HG02870 (cell line): Measurements from ENCODE around the gene ZNF141.
A peak's percentile ranks its signal among the peaks of the same experiment; 100 is the strongest.
"Not testable (repeated sequence)": the region's sequence is repeated elsewhere in the genome, so short reads cannot be mapped to it uniquely, and the experiment has no call there.

Experiments
- ATAC-seq: cut with Tn5 transposase; IDR thresholded peaks from one replicate; pipeline ENCODE4 v1.9.1; 2021; ENCODE audit warnings: mild to moderate bottlenecking, moderate library complexity; ENCODE audit not compliant: unreplicated experiment

The ZNF141 gene

DNA sequence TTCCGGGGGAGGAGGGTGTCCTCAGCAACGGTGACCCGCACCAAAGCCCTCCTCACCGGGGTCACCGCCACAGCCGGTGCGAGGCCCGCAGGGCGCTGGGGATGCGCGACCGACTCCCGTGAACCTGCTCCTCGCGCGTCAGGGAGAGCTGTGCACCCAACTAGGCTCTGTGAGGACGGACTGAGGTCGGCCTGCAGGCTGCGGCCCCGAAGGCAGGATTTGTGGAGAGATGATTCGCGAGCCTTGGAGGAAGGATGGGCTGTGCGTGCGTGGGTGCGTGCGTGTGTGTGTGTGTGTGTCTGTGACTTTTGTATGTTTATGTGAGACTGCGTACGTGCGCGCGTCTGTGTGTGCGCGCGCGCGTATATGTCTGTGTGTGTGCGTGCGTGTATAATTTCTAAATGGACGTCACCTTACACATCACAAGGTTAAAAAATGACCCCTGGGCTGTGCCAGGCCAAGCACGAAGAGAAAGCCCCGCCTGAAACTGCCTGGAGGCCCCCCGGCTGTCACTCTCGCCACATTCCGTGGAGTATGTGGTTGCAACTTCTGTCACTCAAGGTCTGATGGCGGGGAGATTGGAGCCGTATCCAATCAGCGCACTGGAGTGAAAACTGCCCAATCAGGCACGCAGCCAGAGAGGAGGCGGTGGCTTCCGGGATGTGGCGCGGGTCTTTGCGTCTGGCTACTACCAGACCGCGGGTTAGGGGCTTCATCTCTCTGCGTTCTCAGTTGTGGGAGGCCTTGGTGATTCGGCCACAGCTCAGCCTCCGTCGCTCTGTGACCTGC lies at the start of gene ZNF141:
ZNF141 (plus strand) TSS at position 672 of the 789 bp plus-strand sequence. CDS start 170 bp downstream, outside the sequence.
- ATAC-seq, result peak; percentile 95

DNA sequence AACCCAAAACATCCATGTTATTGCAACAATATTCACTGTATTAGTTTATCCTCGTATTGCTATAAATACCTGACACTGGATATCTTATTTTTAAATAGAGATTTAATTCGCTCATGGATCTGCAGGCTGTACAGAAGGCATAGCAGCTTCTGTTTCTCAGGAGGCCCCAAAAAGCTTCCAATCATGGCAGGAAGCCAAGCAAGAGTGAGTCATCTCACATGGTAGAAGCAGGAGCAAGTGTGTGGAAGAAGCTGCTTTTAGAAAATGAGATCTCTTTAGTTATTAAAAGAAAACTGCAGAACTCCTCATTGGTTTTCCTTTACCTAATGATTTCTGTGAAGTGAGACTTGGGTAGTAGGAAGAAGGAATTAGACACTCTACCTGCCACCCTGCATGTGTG lies 48.7 kb upstream of the ZNF141 start:
- ATAC-seq, result no peak

- ATAC-seq, result no peak
Measured at GRCh38 chr4:294732-295131, 42.9 kb upstream of the ZNF141 start.

DNA sequence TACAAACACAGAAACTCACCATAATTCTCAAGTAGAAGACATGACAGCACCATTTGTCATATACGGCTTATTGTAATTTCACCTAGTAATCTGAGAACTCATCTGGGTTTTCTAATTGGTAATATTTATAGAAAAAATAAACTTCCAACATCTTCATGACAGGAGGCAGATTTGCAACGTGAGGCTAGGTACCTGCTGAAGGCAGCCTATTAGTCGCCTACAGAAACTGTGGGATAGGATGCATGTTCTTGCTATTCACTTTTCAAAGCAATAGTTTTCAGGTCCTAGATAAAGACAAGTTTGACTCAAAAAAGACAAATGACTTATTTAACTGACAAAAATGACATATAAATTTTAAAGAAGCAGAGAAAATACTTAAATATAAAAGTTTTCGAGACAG lies 35.2 kb upstream of the ZNF141 start:
- no peak for ATAC-seq

- not testable (repeated sequence) for ATAC-seq
Measured at GRCh38 chr4:304516-304915, 33.1 kb upstream of the ZNF141 start.

GRCh38 chr4:304969-305680 lies 32.5 kb upstream of the ZNF141 start, which contains the start of gene ZNF732:
TSS of gene ZNF732 (minus strand) at chr4:305474. CDS start at chr4:305310, 164 bp downstream.
- no peak for ATAC-seq

GRCh38 chr4:306551-306961 lies 31.1 kb upstream of the ZNF141 start:
- no peak for ATAC-seq

GRCh38 chr4:309807-310206 lies 27.8 kb upstream of the ZNF141 start:
- no peak for ATAC-seq

GRCh38 chr4:314296-314903 lies 23.2 kb upstream of the ZNF141 start:
- ATAC-seq, result no peak

DNA sequence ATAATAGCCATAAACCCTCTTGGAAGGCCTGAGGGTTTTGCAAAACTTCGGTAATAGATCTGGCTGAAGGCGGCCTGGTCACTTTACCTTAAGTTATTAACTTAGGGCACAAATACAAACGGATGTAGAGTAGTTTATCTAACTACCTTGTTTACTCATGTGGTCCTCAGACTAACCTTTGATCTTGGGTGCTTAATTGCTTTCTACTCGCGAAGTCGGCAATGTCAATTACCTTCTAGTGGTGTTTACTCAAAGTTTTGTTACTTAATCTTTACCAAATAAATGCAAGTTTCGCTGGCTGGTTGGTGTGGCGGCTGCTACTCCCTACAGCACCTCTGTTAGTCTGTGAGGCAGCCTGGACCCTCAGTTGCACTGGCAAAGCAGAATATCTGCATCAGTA lies 8.9 kb upstream of the ZNF141 start:
- ATAC-seq, result no peak

- no peak for ATAC-seq
Measured at GRCh38 chr4:335515-335914, 2.1 kb upstream of the ZNF141 start.

- no peak for ATAC-seq
Measured at GRCh38 chr4:336099-336892, 1.3 kb upstream of the ZNF141 start.

GRCh38 chr4:336893-337142 lies 796 bp upstream of the ZNF141 start:
- ATAC-seq, result no peak

DNA sequence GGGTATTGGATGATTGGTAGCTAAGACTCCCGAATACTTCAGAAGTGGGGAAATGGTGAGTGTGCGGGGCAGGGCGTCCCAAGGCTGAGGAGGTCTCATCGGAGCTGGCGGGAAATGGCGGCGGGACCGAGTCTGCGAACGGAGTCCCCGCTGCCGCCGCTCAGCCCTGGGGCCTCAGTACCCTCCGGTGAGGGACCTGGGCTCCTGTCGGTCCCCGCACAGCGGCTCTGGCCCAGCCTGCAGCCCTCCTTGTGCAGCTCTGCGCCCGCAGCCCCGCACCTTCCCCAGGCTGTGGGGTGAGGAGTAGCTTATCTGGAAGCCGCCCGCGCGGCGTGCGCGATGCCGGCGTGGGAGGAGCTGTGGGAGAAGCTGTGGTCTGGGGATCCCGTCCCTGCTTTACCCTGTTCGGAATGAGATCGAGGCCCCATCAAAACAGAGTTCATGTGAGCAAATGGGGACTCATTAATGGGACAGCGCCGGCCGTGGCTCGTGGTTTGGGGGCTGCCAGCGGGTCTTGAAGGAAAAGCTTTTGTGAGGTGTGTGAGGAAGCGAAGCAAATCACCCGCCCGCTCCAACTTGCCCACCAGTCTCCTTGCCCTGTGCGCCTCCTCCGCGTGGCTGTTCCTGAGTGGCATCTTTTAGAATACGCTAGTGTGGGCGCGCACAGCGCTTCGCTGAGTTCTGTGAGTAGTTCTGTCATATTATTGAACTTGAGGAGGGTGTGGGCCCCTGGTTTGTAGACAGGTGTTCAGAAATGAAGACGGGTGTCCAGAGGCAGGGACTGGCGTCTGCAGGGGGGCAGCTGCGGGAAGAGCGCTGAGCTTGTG lies 531 bp downstream of the ZNF141 start:
- peak; percentile 24 for ATAC-seq

DNA sequence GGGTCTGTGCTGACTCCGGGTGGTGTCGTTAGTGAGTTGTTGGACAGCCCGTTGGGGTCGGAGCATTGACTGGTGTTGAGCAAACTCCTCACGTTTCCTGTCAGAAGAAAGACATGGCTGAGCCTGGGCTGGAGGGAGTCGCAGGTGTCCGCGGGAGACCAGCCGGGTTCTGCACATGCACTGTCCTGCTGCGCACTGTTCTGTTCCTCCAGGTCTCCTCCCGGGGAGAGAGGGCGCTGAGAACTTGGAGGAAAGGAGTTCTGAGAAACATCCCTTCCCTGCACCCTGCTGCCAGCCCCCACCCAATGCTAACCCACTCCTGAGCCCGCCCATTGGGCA lies 1.1 kb downstream of the ZNF141 start:
- no peak for ATAC-seq

DNA sequence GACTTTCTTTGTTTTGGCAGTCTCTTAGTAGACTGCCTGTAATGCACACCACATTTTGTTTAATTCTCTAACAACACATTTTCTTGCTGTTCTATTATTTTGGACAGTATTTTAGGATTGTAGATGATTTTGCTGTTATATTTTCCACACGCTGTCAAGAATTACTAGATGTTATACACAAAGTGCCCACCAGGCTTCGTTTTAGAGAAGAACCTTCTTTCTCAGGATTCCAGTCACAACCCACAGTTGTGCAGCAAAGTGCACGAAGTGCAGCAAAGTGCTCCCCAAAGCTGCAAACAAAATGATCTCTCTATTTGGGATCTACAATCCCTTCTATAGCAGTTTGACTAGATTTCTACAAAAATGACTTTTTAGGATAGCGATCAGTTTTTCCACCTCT lies 2.4 kb downstream of the ZNF141 start:
- ATAC-seq, result no peak

GRCh38 chr4:373062-373839 lies 35.6 kb downstream of the ZNF141 start:
- ATAC-seq, result no peak

DNA sequence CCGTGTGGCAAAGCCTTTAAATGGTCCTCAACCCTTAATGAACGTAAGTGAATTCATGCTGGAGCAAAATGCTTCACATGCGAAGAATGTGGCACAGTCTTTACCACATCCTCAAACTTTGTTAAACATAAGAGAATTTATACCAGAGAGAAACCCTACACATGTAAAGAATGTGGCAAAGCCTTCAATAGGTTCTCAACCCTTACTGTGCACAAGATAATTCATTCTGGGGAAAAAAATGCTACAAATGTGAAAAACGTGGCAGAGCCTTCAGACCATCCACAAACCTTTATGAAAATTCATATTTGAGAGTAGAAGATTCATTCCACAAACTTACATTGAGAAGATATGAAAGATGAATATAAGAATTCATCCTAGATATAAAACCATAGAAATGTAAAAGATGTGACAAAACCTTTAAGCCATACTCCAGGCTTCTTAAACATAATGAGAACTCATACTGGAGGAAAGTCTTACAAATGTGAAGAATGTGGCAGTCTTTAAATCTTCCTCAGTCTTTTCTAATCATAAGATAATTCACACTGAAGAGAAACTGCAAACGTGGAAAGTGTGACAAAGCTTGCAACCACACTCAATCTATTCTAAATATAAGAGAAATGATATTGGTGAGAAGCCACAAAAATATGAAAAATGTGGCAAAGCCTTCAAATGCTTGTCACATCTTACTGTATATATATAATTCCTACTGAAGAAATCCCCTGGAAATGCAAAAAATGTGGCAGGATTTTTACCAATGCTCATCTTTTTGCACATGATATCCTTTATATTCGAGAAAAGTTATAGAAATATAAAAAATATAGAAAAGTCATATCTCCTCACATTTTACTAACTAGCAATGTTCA lies 36.9 kb downstream of the ZNF141 start:
- ATAC-seq, result no peak
